ENCODE results near the gene MRPL33. TPM values are rescaled to one million over a fixed set of nuclear protein-coding genes. Genes with fewer than 3 reads are reported as not detected.

MRPL33 gene
- total RNA-seq, 1 experiment from 2014 or later, result 86.3 TPM

DNA sequence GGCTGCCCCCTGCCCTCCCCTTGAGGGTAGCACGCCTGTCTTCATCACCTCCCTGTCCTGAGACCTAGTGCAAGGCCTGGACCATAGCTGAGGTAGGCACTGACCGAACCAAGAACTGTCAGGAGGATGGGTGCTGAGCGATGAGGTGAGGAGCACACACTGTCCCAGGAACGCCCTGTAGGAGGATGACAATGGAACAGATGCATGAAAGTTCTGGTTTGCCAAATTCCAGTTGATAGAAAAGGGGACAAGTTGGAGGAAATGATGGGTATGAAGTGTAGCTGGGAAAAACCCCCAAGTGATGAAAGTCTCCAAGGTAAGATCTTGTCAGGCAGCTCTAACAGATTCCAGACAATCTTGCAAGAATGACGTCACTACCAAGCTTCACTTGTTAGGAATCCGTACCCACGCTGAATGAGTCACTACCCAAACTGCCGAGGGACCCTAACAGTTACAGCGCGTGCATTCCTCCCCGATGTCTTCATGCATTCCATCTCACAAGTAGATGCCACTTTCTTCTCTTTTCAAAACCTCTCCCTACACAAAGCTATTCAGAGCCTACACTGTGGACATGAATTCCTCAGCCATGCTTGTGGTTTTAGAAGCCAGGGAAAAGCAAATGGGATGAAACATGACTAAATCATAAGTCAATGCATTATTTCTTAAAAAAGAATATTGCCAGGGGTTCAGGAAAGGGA is 27.6 kb downstream of the MRPL33 start:
- Histone ChIP-seq H3K4me1 (replicated peaks; ENCODE audit: insufficient read depth) (peaks cover 40% of the 10 kb centered on the region), H3K4me2 (peak overlapping the region; percentile 71), H3K79me2 (ENCODE audit: low read depth) (no peaks in the 10 kb centered on the region), H3K4me3 (peak overlapping the region; percentile 3; the same call in 1 of the 2 replicates), H3K9me3 (ENCODE audit: insufficient read depth, low read depth) (no peaks in the 10 kb centered on the region), H3K9me2 (ENCODE audit: insufficient read depth) (no peaks in the 10 kb centered on the region), H4K20me1 (ENCODE audit: insufficient read depth) (no peaks in the 10 kb centered on the region), H3K27me3 (ENCODE audit: insufficient read depth, low read depth) (no peaks in the 10 kb centered on the region), H2AFZ (0 out of 2 replicates have a peak overlapping the region, but pooled peaks have one; percentile 0), H3K36me3 (ENCODE audit: low read depth) (no peaks in the 10 kb centered on the region), H3K27ac (peak overlapping the region; percentile 94), H3F3A (ENCODE audit: insufficient read depth, low read depth) (peaks cover 30% of the 10 kb centered on the region)
- DNase-seq, result peak; percentile 89 to 100
- ChIA-PET POLR2A (ENCODE audit: unreplicated experiment) (interaction anchor here (0.5 to 1.0 kb wide), 11 partner anchors 23 to 568 kb away, joined by 3 to 7 read pairs (median 4); partner anchors contain the start of genes BABAM2 and RBKS), CTCF (interaction anchor here (0.7 to 0.9 kb wide), 2 partner anchors 78 to 477 kb away, joined by 3 to 9 read pairs; no protein-coding TSS in a partner anchor)
- TF ChIP-seq EZH2 (IDR thresholded peaks at IDR 0.05; ENCODE audit: low read depth), result no peak
- TF ChIP-seq, protein P1, sequence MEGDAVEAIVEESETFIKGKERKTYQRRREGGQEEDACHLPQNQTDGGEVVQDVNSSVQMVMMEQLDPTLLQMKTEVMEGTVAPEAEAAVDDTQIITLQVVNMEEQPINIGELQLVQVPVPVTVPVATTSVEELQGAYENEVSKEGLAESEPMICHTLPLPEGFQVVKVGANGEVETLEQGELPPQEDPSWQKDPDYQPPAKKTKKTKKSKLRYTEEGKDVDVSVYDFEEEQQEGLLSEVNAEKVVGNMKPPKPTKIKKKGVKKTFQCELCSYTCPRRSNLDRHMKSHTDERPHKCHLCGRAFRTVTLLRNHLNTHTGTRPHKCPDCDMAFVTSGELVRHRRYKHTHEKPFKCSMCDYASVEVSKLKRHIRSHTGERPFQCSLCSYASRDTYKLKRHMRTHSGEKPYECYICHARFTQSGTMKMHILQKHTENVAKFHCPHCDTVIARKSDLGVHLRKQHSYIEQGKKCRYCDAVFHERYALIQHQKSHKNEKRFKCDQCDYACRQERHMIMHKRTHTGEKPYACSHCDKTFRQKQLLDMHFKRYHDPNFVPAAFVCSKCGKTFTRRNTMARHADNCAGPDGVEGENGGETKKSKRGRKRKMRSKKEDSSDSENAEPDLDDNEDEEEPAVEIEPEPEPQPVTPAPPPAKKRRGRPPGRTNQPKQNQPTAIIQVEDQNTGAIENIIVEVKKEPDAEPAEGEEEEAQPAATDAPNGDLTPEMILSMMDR (conservative IDR thresholded peaks at IDR 0.05), result no peak
- no TSS peak for BruUV-seq (replicated peaks)
- intact Hi-C loops (cut with micrococcal nuclease; ENCODE audit: unreplicated experiment), result loop anchor here (1.0 to 2.0 kb wide), 7 partner anchors 33 to 650 kb away; partner anchors contain the start of genes BABAM2, FOSL2 and RBKS

DNA sequence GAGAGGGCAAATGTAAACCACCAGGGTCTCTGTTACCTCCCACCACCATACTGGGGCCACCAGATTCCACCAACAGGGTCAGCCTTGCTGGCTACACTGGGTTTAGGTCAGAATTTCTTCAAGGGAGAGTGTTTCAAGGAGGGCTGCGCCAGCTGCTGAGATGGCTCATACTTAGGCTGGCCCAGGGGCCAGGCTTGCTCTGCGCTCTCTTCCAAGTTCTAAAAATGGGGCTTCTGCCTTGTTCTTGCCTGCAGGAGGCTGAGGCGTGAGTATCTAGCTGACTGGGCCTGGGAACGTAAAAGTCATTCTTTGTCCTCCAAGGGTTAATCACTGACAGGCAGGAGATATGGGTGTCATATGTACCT is 28.1 kb downstream of the MRPL33 start:
- Histone ChIP-seq H3K4me2 (peak overlapping the region; percentile 71), H4K20me1 (ENCODE audit: insufficient read depth) (no peaks in the 10 kb centered on the region), H3F3A (ENCODE audit: insufficient read depth, low read depth) (peaks cover 30% of the 10 kb centered on the region), H3K4me3 (peak overlapping the region; percentile 3; the same call in 1 of the 2 replicates), H3K27me3 (ENCODE audit: insufficient read depth, low read depth) (no peaks in the 10 kb centered on the region), H3K36me3 (ENCODE audit: low read depth) (no peaks in the 10 kb centered on the region), H3K9me2 (ENCODE audit: insufficient read depth) (no peaks in the 10 kb centered on the region), H3K4me1 (replicated peaks; ENCODE audit: insufficient read depth) (peaks cover 40% of the 10 kb centered on the region), H3K27ac (peak overlapping the region; percentile 94), H2AFZ (0 out of 2 replicates have a peak overlapping the region, but pooled peaks have one; percentile 0), H3K79me2 (ENCODE audit: low read depth) (no peaks in the 10 kb centered on the region), H3K9me3 (ENCODE audit: insufficient read depth, low read depth) (no peaks in the 10 kb centered on the region)
- intact Hi-C loops (cut with micrococcal nuclease; ENCODE audit: unreplicated experiment), result loop anchor here (1.0 to 2.0 kb wide), 7 partner anchors 33 to 649 kb away; partner anchors contain the start of genes BABAM2, FOSL2 and RBKS
- BruUV-seq (replicated peaks), result TSS peak; percentile 82
- POLR2A ChIA-PET (ENCODE audit: unreplicated experiment), result interaction anchor here (0.6 to 1.0 kb wide), 6 partner anchors 23 to 428 kb away, joined by 3 to 7 read pairs (median 5); partner anchors contain the start of genes BABAM2 and RBKS
- peak in 1 of 2 experiments; percentile 61 for DNase-seq
- TF ChIP-seq EZH2 (IDR thresholded peaks at IDR 0.05; ENCODE audit: low read depth), result no peak
- TF ChIP-seq, protein P1 (conservative IDR thresholded peaks at IDR 0.05), result no peak
- CTCF ChIA-PET, result interaction anchor here (0.7 to 0.9 kb wide), 2 partner anchors 79 to 477 kb away, joined by 3 to 9 read pairs; no protein-coding TSS in a partner anchor

DNA sequence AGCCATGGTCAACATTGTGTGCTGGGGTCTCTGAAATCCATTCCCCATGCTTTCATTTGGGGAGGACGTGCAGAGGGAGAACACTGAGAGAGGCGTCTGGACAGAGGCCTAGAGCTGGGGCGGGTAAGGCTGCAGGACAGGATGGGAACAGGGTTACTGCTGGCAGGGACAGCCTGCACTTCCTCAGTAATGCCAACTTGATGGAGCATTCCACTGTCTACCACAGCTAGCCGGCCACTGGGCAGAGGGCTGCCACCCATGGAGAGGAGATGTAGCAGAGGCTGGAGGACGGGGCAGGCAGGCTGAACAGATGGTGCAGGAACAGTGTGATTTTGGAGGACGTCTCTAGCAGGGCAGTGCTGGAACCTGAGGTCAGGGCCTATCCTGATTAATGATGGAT is 29.3 kb downstream of the MRPL33 start:
- H3K9me3 ChIP-seq (ENCODE audit: insufficient read depth, low read depth), result no peaks in the 10 kb centered on the region
- H3K9me2 ChIP-seq (ENCODE audit: insufficient read depth), result no peaks in the 10 kb centered on the region
- H3K36me3 ChIP-seq (ENCODE audit: low read depth), result no peaks in the 10 kb centered on the region
- no peak overlapping the region for H2AFZ ChIP-seq
- H3K27me3 ChIP-seq (ENCODE audit: insufficient read depth, low read depth), result no peaks in the 10 kb centered on the region
- BruUV-seq (replicated peaks), result no TSS peak
- peaks cover 30% of the 10 kb centered on the region for H3F3A ChIP-seq (ENCODE audit: insufficient read depth, low read depth)
- H4K20me1 ChIP-seq (ENCODE audit: insufficient read depth), result no peaks in the 10 kb centered on the region
- ChIA-PET POLR2A (ENCODE audit: unreplicated experiment) (no interaction called here), CTCF (no interaction called here)
- H3K4me2 ChIP-seq, result peak overlapping the region; percentile 71
- H3K79me2 ChIP-seq (ENCODE audit: low read depth), result no peaks in the 10 kb centered on the region
- peak overlapping the region; percentile 94 for H3K27ac ChIP-seq
- intact Hi-C loops (cut with micrococcal nuclease; ENCODE audit: unreplicated experiment), result no loop called here
- TF ChIP-seq, protein P1 (conservative IDR thresholded peaks at IDR 0.05), result no peak
- no peak for TF ChIP-seq EZH2 (IDR thresholded peaks at IDR 0.05; ENCODE audit: low read depth)
- peaks cover 40% of the 10 kb centered on the region for H3K4me1 ChIP-seq (replicated peaks; ENCODE audit: insufficient read depth)
- H3K4me3 ChIP-seq, result no peak overlapping the region
- DNase-seq, result no peak
